Lower leg skin (tissue), 4 donors: ENCODE measurements around the gene HMCN2. TPM values are rescaled to one million over a fixed set of nuclear protein-coding genes. Genes with fewer than 3 reads are reported as not detected.

ENCODE experiments used
- DNase-seq, 2 donors: peaks; one replicate each; pipeline ENCODE4 v3.0.0-alpha.2; 2019; ENCODE audit warnings: low spot score in 2 of 2
- H3K4me3 ChIP-seq: fragments of 200-600 bp; sonication (generic); 2 replicates; pipeline ENCODE4 v1.5.1; 2017; ENCODE audit warnings: mild to moderate bottlenecking, low read depth; ENCODE audit not compliant: poor library complexity, severe bottlenecking
- CTCF ChIP-seq, 3 donors: fragments of 450-650 bp; IDR thresholded peaks; one replicate each; pipeline ENCODE4 v1.5.1; 2016; ENCODE audit warnings: antibody characterized with exemption in 3 of 3, mild to moderate bottlenecking in 3 of 3, moderate library complexity in 2 of 3
- POLR2A ChIP-seq, 2 donors: fragments of 450-650 bp; IDR thresholded peaks; one replicate each; pipeline ENCODE4 v1.6.1; 2016 to 2017; ENCODE audit warnings: antibody characterized with exemption in 2 of 2, mild to moderate bottlenecking in 1 of 2, moderate library complexity in 1 of 2
- WGBS, 2 donors: methylation state at CpG; one replicate each; pipeline ENCODE4 v1.1.5; 2018; 5-methylcytosine and 5-hydroxymethylcytosine counted together
- intact Hi-C: fragments of 100-400 bp; cut with DNase I; formaldehyde crosslinking; loops from one replicate; pipeline ENCODE4 v1.15.0; 2023; ENCODE audit warnings: low total_unique reads
- total RNA-seq, 4 donors: library from RNA; depleted of rRNA; stranded (reverse); fragments of >200 nt; gene quantifications; one replicate each; pipeline ENCODE4 v1.1.0, GENCODE V29; 2016

Gene HMCN2
- total RNA-seq: 1 to 10 TPM; 1.9 to 4.3 (median 3.0) TPM

- WGBS, 2 donors: 0 to 3% methylated on average over 14 to 22 of the region's 89 CpGs
- DNase-seq: peak in 1 of 2 donors; percentile 77
- H3K4me3 ChIP-seq: no peak within 1 kb of the TSS
- intact Hi-C loops: no loop called here
- TF ChIP-seq POLR2A (IDR thresholded peaks at IDR 0.05): no peak
- TF ChIP-seq CTCF (IDR thresholded peaks at IDR 0.05): no peak
Observed at GRCh38 chr9:130265431-130266235, at the start of gene HMCN2. Gene HMCN2, plus strand, starts transcription at chr9:130265760. Its CDS starts 119 bp downstream, at chr9:130265879.

- no peak for DNase-seq
- no peak overlapping the region for H3K4me3 ChIP-seq
- TF ChIP-seq POLR2A (IDR thresholded peaks at IDR 0.05) (no peak), CTCF (IDR thresholded peaks at IDR 0.05) (no peak)
- intact Hi-C loops: no loop called here
- 76 to 81% methylated on average over 10 of the region's 10 CpGs for WGBS, 2 donors
Observed at GRCh38 chr9:130217838-130218237, 47.7 kb upstream of the HMCN2 start.

- WGBS, 2 donors: 84 to 91% methylated on average over 14 to 16 of the region's 16 CpGs
Observed at GRCh38 chr9:130219661-130220096, 45.9 kb upstream of the HMCN2 start.

GRCh38 chr9:130220352-130220751 lies 45.2 kb upstream of the HMCN2 start:
- TF ChIP-seq CTCF (IDR thresholded peaks at IDR 0.05) (no peak), POLR2A (IDR thresholded peaks at IDR 0.05) (no peak)
- WGBS, 2 donors: 37 to 54% methylated on average over 9 of the region's 9 CpGs
- DNase-seq: no peak
- intact Hi-C loops: no loop called here
- H3K4me3 ChIP-seq: no peak overlapping the region

More at GRCh38 chr9:130219661-130220096, 45.9 kb upstream of the HMCN2 start:
- no peak overlapping the region for H3K4me3 ChIP-seq
- no peak for TF ChIP-seq POLR2A (IDR thresholded peaks at IDR 0.05)
- no peak for TF ChIP-seq CTCF (IDR thresholded peaks at IDR 0.05)
- intact Hi-C loops: no loop called here
- no peak for DNase-seq

- H3K4me3 ChIP-seq: no peak overlapping the region
- 91 to 94% methylated on average over 9 of the region's 9 CpGs for WGBS, 2 donors
- intact Hi-C loops: no loop called here
- no peak for DNase-seq
- TF ChIP-seq CTCF (IDR thresholded peaks at IDR 0.05) (no peak), POLR2A (IDR thresholded peaks at IDR 0.05) (no peak)
Observed at GRCh38 chr9:130222833-130223232, 42.7 kb upstream of the HMCN2 start.
